ENCODE data around the gene SIRT7.

SIRT7 gene

GRCh38 chr17:81931557-81932332 is 13.8 kb upstream of the SIRT7 start:
- no peak for DNase-seq (ENCODE audit: low read depth in 2 of 2)

GRCh38 chr17:81931189-81931556 is 13.2 kb upstream of the SIRT7 start:
- DNase-seq (ENCODE audit: low read depth in 2 of 2): no peak

- DNase-seq (ENCODE audit: low read depth in 2 of 2): no peak
Observed at GRCh38 chr17:81930142-81931125, 12.5 kb upstream of the SIRT7 start.

- no peak for DNase-seq (ENCODE audit: low read depth in 2 of 2)
Observed at GRCh38 chr17:81929253-81930141, 11.5 kb upstream of the SIRT7 start.

- DNase-seq (ENCODE audit: low read depth in 2 of 2): no peak
Observed at GRCh38 chr17:81928544-81929252, 10.7 kb upstream of the SIRT7 start.

- peak; percentile 85 for DNase-seq (ENCODE audit: low read depth in 2 of 2)
Observed at GRCh38 chr17:81927653-81928543, 9.9 kb upstream of the SIRT7 start, which contains the start of gene MAFG. Gene MAFG, minus strand, starts transcription at chr17:81927735. Its CDS starts 4,550 bp downstream, at chr17:81923185.

GRCh38 chr17:81927152-81927652 is 9.2 kb upstream of the SIRT7 start:
- no peak for DNase-seq (ENCODE audit: low read depth in 2 of 2)

GRCh38 chr17:81926451-81927151 is 8.6 kb upstream of the SIRT7 start:
- peak; percentile 8 to 13 for DNase-seq (ENCODE audit: low read depth in 2 of 2)

- DNase-seq (ENCODE audit: low read depth in 2 of 2): no peak
Observed at GRCh38 chr17:81925860-81926450, 8.0 kb upstream of the SIRT7 start.

GRCh38 chr17:81924557-81925532 is 6.9 kb upstream of the SIRT7 start:
- no peak for DNase-seq (ENCODE audit: low read depth in 2 of 2)

GRCh38 chr17:81923302-81924260 is 5.6 kb upstream of the SIRT7 start:
- peak; percentile 17 for DNase-seq (ENCODE audit: low read depth in 2 of 2)

- no peak for DNase-seq (ENCODE audit: low read depth in 2 of 2)
Observed at GRCh38 chr17:81922566-81923301, 4.8 kb upstream of the SIRT7 start.

GRCh38 chr17:81921996-81922565 is 4.1 kb upstream of the SIRT7 start:
- no peak for DNase-seq (ENCODE audit: low read depth in 2 of 2)

GRCh38 chr17:81921537-81921862 is 3.5 kb upstream of the SIRT7 start:
- DNase-seq (ENCODE audit: low read depth in 2 of 2): no peak
